ENCODE results near the gene AFG3L2. TPM values are rescaled to one million over a fixed set of nuclear protein-coding genes. Genes with fewer than 3 reads are reported as not detected.

The AFG3L2 gene
- total and polyA plus RNA-seq, 10 of the 15 experiments (the other 5 are each of a cell fraction or from before 2014, with no cell fraction given), result 21.0 to 72.7 (median 57.7) TPM

GRCh38 chr18:12406371-12407111 is 29.5 kb upstream of the AFG3L2 start (continued):
- TF ChIP-seq NKRF (conservative IDR thresholded peaks at IDR 0.05), result no peak
- TF ChIP-seq ZNF207 (IDR thresholded peaks at IDR 0.05; ENCODE audit: borderline replicate concordance), result no peak
- no peak for TF ChIP-seq MEF2A (IDR thresholded peaks at IDR 0.05; ENCODE audit: insufficient read depth, low read depth, low read length)
- no peak for TF ChIP-seq CREB1 (IDR thresholded peaks at IDR 0.05; ENCODE audit: low read depth)
- TF ChIP-seq STAT1 (conservative IDR thresholded peaks at IDR 0.05), result no peak

DNA sequence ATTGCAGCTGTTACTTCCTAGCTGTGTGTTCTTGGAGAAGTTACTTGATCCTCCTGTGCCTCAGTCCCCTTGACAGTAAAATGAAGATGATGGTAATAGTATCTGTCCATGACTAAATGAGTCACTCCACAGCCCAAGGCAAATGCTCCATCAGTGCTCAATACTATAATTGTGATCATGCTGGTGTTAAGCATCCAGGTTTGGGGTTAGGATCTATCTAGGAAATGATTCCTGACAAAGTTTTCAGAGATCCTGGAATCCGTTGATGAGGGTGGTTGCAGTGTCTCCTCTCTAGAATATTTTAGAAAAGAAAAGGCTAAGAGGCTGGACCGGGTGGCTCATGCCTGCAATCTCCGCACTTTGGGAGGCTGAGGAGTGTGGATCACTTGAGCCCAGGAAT is 28.0 kb upstream of the AFG3L2 start:
- POLR2A ChIA-PET, result interaction anchor here (1.9 kb wide), 1 partner anchor 28 kb away, joined by 7 read pairs; the partner anchor contains the start of gene AFG3L2
- intact Hi-C loops (cut with micrococcal nuclease; ENCODE audit: unreplicated experiment) (no loop called here), in situ Hi-C loops (cut with MboI) (no loop called here)
- SMC1A ChIA-PET (ENCODE audit: uncharacterized antibody, unreplicated experiment), result no interaction called here
- no peak for FAIRE-seq
- Histone ChIP-seq H3K79me2 (ENCODE audit: control insufficient read depth, insufficient read depth, low read length) (peaks cover 16% of the 10 kb centered on the region), H3K4me3 (no peak overlapping the region), H4K20me1 (ENCODE audit: control insufficient read depth, insufficient read depth) (no peaks in the 10 kb centered on the region), H3K27me3 (replicated peaks in 1 of 2; ENCODE audit: control insufficient read depth in 2 of 2, insufficient read depth in 2 of 2, low read length in 1 of 2) (peaks cover 3 to 9% of the 10 kb centered on the region in 2 experiments), H3K9me3 (replicated peaks; ENCODE audit: control insufficient read depth, insufficient read depth, low read length) (no peaks in the 10 kb centered on the region), H3K9ac (ENCODE audit: control insufficient read depth, insufficient read depth, low read length) (no peak overlapping the region), H3K4me2 (ENCODE audit: control insufficient read depth, insufficient read depth) (no peak overlapping the region), H3K36me3 (ENCODE audit: control insufficient read depth in 2 of 2, insufficient read depth in 2 of 2, low read length in 1 of 2) (no peaks in the 10 kb centered on the region), H3K4me1 (ENCODE audit: control insufficient read depth, insufficient read depth, low read length) (peaks cover 4% of the 10 kb centered on the region), H3K27ac (ENCODE audit: control insufficient read depth, insufficient read depth) (no peak overlapping the region), H2AFZ (ENCODE audit: control insufficient read depth, low read depth, low read length) (no peak overlapping the region)
- no peak for ATAC-seq
- no peak for TF ChIP-seq RAD51 (IDR thresholded peaks at IDR 0.05)
- TF ChIP-seq BMI1 (IDR thresholded peaks at IDR 0.05; ENCODE audit: borderline replicate concordance), result no peak
- no peak for TF ChIP-seq NFIC (IDR thresholded peaks at IDR 0.05; ENCODE audit: low read depth, low read length)
- TF ChIP-seq BCLAF1 (IDR thresholded peaks at IDR 0.05), result no peak
- no TSS peak for BruUV-seq (replicated peaks)
- no peak for DNase-seq (ENCODE audit: low read depth, low spot score)
- CTCF ChIA-PET, result interaction anchor here (1.7 to 1.9 kb wide), 2 partner anchors 12 to 14 kb away, joined by 5 to 6 read pairs; no protein-coding TSS in a partner anchor
- RAD21 ChIA-PET (ENCODE audit: unreplicated experiment), result no interaction called here
- WGBS (ENCODE audit: insufficient coverage, insufficient replicate concordance, low lambda C conversion rate, missing lambda C conversion rate), result 43% methylated on average over 3 of the region's 3 CpGs

Data from GM12878 (cell line).